ENCODE data around the gene TOR1AIP1.

- no peak for TF ChIP-seq CTCF (IDR thresholded peaks at IDR 0.05; ENCODE audit: low read depth, low read length)
- no peak for TF ChIP-seq POLR2A (IDR thresholded peaks at IDR 0.05; ENCODE audit: extremely low read depth, insufficient read length)
- TF ChIP-seq MAX (IDR thresholded peaks at IDR 0.05; ENCODE audit: low read depth, low read length), result no peak
Observed at GRCh38 chr1:179958359-179958758, 76.3 kb downstream of the TOR1AIP1 start.

Measured in NB4 (cell line).